Left renal cortex interstitium (tissue), 4 donors: Measurements from ENCODE around the gene SLC7A8. TPM values are rescaled to one million over a fixed set of nuclear protein-coding genes. Genes with fewer than 3 reads are reported as not detected.

ENCODE experiments used
- DNase-seq, 4 donors: peaks; one replicate each; pipeline ENCODE4 v3.0.0-alpha.2; 2013; ENCODE audit warnings: low read depth in 4 of 4, low spot score in 2 of 4, missing footprints in 1 of 4
- polyA plus RNA-seq, 4 donors: library from polyadenylated mRNA; unstranded; fragments of 120-200 nt; gene quantifications; one replicate each; pipeline ENCODE4 v1.2.1, GENCODE V29; 2013; ENCODE audit not compliant: insufficient read length in 4 of 4

The SLC7A8 gene
- polyA plus RNA-seq, 4 donors: 80.6 to 108 (median 96.2) TPM

DNA sequence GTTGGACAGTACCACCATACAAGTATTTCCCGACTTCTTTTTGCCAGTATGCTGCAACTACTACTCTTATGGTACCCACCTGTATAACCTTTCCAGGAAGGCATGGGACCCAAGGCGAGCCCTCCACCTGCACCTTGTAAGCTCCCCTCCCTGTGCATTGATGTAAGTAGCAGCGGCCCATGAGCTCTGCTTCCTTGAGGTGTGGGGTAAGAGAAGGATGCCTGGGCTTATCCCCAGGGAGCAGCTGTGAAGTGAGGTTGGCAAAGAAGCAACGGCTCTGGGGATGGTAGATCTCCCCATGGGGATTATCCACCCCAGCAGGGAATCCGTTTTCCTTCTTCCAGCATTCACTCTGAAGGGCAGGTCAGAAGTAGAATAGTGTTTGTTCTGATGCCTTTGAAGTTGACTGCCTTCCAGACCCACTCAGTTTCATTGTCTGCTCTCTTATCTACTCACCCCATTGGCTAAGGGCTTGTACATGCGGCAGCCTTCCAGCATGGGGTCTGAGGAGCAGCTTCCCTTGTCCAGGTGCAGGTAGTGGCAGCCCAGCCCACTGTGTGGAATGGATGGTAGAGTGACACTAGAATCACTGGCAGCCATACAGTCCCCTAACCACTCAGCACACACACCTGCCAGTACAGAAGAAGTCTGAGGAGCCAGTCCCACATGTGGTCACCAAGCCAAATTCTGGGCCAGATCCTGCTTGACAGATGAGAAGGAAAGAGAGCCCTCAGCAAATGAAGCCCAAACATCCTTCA, 82.1 kb downstream of the SLC7A8 start:
- no peak for DNase-seq

GRCh38 chr14:23099212-23099861, 84.1 kb downstream of the SLC7A8 start:
- DNase-seq: no peak

- no peak for DNase-seq
These were observed 85.7 kb downstream of the SLC7A8 start for GRCh38 chr14:23097786-23098185.

DNA sequence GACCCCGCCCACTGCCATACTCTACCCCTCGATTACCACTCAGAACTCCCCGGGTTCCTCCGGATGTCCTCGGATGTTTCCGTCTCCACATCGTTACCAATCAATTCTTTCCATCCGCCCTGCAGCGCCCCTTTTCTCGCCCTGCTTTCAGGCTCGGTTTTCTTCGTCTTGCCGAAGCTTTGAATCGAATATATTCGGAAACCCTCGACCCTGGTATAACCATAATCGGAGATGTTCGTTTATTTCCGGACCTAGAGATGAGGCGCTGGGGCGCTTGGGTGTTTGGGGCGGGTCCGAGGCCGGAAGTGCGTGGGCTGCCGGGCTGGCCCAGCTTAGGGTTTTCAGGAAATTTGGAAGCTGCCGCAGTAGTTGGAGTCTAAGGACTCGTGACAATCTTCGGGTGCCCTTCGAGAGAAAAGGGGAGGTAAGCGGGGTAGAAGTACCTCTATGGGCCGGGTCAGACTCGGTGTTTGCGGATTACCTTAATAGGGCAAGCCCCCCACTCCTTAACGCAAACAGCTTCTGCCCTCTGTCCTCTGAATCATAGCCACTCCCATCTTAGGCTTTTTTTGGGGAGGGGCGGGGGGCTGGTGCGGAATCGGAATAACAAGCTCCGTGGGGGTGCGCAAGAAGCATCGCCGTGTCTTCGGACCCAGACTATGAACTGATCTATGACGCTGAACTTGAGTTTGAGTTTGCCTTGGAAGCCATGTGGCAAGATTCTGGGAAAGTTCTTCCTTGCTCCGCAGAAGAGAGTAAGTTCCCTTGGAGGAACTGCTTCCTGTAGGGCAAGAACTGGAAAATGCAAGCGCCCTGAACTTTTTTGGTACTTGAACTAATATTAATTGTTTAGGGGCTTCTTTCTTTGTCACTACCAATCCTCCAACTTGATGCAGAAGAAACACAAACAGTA, 88.0 kb downstream of the SLC7A8 start, which contains the start of gene C14orf119:
Gene C14orf119 (plus strand): TSS at position 310 of the 913 bp plus-strand sequence. CDS start 2,154 bp downstream, outside the sequence.
- peak in 3 of 4 donors; percentile 91 to 100 (median 99) for DNase-seq

- peak; percentile 74 to 99 (median 90) for DNase-seq
These were observed 88.7 kb downstream of the SLC7A8 start, which contains the start of gene ACIN1 for GRCh38 chr14:23094666-23095195. Gene ACIN1 (minus strand): TSS chr14:23095136. CDS start chr14:23095112, 24 bp downstream.

DNA sequence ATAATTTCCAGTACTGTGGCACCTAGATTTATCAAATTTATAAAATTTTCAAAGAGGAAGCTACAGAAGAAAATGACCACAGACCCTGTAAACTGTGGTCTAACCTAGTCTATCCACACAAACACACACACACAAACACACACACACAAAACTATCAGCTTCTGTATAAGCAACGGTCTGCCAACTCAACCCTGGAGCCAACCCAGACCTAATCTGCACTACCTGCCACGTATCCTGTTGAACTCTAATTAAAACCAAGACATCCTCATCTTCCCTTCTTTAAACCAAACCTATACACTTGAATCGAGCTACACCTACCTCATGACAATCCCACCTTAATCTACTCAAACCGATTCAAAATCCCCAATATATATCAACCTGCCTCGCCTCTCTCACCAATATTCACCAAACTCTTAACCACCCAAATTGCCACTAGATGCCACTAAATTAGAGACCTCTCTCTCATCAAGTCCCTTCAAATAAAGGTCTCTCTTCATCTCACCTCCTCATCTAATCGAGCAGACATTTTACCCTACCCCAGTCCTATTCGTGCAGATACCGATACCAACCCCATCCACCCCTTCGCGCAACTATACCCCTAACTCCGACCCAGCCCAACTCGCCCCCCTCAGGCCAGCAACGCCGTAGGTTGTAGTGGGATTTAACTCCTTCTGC, 89.3 kb downstream of the SLC7A8 start:
- DNase-seq: no peak

GRCh38 chr14:23093526-23093925, 89.9 kb downstream of the SLC7A8 start:
- DNase-seq: no peak

GRCh38 chr14:23093104-23093503, 90.4 kb downstream of the SLC7A8 start:
- DNase-seq: no peak

DNA sequence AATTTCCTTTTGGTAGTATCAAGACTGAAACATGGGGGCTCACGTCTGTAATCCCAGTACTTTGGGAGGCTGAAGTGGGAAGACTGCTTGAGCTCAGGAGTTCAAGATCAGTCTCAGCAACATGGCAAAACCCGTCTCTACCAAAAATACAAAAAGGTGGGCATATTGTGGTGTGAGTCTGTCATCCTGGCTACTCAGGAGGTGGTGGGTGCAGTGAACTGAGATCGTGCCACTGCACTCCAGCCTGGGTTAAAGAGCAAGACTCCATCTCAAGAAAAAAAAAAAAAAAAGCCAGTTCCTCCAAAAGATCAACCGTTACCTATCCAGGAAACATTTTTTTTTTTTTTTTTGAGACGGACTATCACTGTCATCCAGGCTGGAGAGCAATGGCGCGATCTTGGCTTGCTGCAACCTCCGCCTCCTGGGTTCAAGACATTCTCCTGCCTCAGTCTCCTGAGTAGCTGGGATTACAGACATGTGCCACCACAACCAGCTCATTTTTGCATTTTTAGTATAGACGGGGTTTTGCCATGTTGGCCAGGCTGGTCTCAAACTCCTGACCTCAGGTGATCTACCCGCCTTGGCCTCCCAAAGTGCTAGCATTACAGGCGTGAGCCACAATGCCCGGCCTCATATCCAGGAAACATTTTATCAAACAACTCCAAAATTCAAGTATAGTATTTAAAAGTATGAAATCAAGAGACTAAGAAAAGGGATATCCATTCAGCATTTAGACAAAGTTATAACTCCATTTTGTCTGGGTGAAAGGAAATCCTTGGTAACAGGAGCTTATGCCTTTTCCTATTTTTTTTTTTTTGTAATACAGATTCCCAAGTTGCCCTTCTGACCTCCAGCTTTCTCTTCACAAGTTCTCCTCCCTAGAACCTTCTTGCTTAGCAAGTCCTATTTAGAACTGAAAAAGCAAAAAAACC, 91.9 kb downstream of the SLC7A8 start:
- DNase-seq: no peak

- no peak for DNase-seq
These were observed 93.2 kb downstream of the SLC7A8 start for GRCh38 chr14:23090254-23090636.

- no peak for DNase-seq
These were observed 93.8 kb downstream of the SLC7A8 start for GRCh38 chr14:23089498-23090253.

GRCh38 chr14:23086565-23086964, 96.9 kb downstream of the SLC7A8 start:
- no peak for DNase-seq

GRCh38 chr14:23085458-23085857, 98.0 kb downstream of the SLC7A8 start:
- no peak for DNase-seq

DNA sequence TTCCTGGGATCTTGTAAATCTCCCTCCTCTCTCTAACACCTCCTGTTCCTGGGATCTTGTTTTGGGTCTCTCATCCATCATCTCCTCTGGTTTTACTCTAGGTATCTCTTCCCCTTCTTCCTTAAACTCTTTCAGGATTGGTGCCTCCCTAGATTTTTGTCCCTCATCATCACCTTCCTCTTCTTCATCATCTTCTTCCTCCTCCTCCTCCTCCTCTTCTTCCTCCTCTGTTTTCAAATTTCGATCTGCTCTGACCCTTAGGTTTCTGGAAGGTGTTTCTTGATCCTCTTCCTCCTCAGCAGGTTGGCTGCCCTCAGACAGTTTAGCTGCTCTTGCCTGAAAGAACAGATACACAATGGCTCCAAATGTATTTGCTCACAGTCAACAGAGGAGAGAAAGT, 103.0 kb downstream of the SLC7A8 start:
- DNase-seq: no peak

GRCh38 chr14:23079716-23080115, 103.7 kb downstream of the SLC7A8 start:
- no peak for DNase-seq

DNA sequence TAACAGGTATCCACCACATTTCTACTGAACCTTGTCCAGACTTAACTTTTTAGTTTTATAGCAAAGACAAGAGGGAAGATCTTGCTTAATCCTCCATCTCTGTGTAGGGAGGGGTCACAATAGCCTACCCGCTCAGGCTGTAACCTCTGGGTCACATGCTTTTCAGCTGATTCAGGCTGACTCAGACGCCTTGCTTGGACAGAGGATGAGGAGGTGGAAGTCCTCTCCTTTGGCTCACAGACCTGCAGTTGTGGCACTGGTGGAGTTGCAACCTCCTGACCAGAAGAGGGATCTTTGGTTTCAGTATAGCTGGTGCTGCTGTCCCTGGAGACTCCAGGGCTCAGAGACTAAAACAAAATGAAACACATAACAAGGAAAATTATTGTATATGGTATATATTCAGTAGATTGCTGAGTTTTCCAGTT, 104.8 kb downstream of the SLC7A8 start:
- no peak for DNase-seq

- DNase-seq: no peak
These were observed 105.5 kb downstream of the SLC7A8 start for GRCh38 chr14:23077962-23078361.

- DNase-seq: no peak
These were observed 106.6 kb downstream of the SLC7A8 start for GRCh38 chr14:23076785-23077408.
